ENCODE results near the gene SOX9.

- no peak for TF ChIP-seq SIN3B (IDR thresholded peaks at IDR 0.05; ENCODE audit: low read depth)
- TF ChIP-seq ZNF318 (IDR thresholded peaks at IDR 0.05; ENCODE audit: borderline replicate concordance in 1 of 2, low read depth in 1 of 2), result no peak
- no peak for TF ChIP-seq CTCF (IDR thresholded peaks at IDR 0.05 in 2 of 3, conservative IDR thresholded peaks at IDR 0.05 in 1 of 3; ENCODE audit: insufficient read depth in 2 of 3, low read depth in 1 of 3, low read length in 3 of 3)
- TF ChIP-seq SREBF2 (CRISPR knock-in tag; IDR thresholded peaks at IDR 0.05), result no peak
- TF ChIP-seq POLR2A (conservative IDR thresholded peaks at IDR 0.05), result no peak
- no peak for TF ChIP-seq ZC3H11A (IDR thresholded peaks at IDR 0.05; ENCODE audit: low read depth, low read length)
- TF ChIP-seq IFI16 (CRISPR knock-in tag; IDR thresholded peaks at IDR 0.05), result no peak
- TF ChIP-seq THRB (CRISPR knock-in tag; conservative IDR thresholded peaks at IDR 0.05), result no peak
- TF ChIP-seq EP300 (IDR thresholded peaks at IDR 0.05; ENCODE audit: low read length), result no peak
- TF ChIP-seq SMAD4 (CRISPR knock-in tag; conservative IDR thresholded peaks at IDR 0.05), result no peak
- TF ChIP-seq POLR2AphosphoS5 (IDR thresholded peaks at IDR 0.05; ENCODE audit: control insufficient read depth, insufficient read depth, low read depth, low read length), result no peak
- TF ChIP-seq MAX (CRISPR knock-in tag; IDR thresholded peaks at IDR 0.05), result no peak
- TF ChIP-seq EGR1 (conservative IDR thresholded peaks at IDR 0.05), result no peak
Measured at GRCh38 chr17:72122765-72123529, 2.1 kb downstream of the SOX9 start.

Data from K562 (cell line).